ENCODE measurements around the gene UBE2H.

Gene UBE2H

GRCh38 chr7:129780974-129781927, 171.5 kb downstream of the UBE2H start:
- no peak for DNase-seq (ENCODE audit: low read depth)
- H3K4me3 ChIP-seq (ENCODE audit: low read length) = no peak overlapping the region
- TF ChIP-seq CTCF (conservative IDR thresholded peaks at IDR 0.05; ENCODE audit: low read length) = no peak

Measured in AG10803 (cell line).